H9 (cell line): ENCODE data around the gene LRRC51. TPM values are rescaled to one million over a fixed set of nuclear protein-coding genes. Genes with fewer than 3 reads are reported as not detected.

ENCODE experiments used
- DNase-seq: peaks from one replicate; pipeline ENCODE4 v3.0.0-alpha.2; 2017
- H2AFZ ChIP-seq: one replicate; pipeline ENCODE4 v1.6.1; 2013; ENCODE audit warnings: mild to moderate bottlenecking, low read length, control low read depth, moderate library complexity
- H2AK5ac ChIP-seq: 2 replicates; pipeline ENCODE4 v1.6.1; 2013; ENCODE audit warnings: low read length, control low read depth, mixed read lengths; ENCODE audit not compliant: insufficient read length
- H2BK120ac ChIP-seq: one replicate; pipeline ENCODE4 v1.6.1; 2013; ENCODE audit warnings: low read depth, mild to moderate bottlenecking, low read length, control low read depth, inconsistent platforms; ENCODE audit not compliant: poor library complexity, severe bottlenecking
- H2BK12ac ChIP-seq: 2 replicates; pipeline ENCODE4 v1.6.1; 2013; ENCODE audit warnings: low read length, control low read depth, mixed read lengths, low read depth; ENCODE audit not compliant: insufficient read length
- H2BK15ac ChIP-seq: 2 replicates; pipeline ENCODE4 v1.6.1; 2013; ENCODE audit warnings: low read depth, low read length, control low read depth
- H2BK20ac ChIP-seq: one replicate; pipeline ENCODE4 v1.6.1; 2013; ENCODE audit warnings: low read depth, mild to moderate bottlenecking, low read length, control low read depth, inconsistent platforms; ENCODE audit not compliant: poor library complexity, severe bottlenecking
- H2BK5ac ChIP-seq: 2 replicates; pipeline ENCODE4 v1.6.1; 2013; ENCODE audit warnings: low read length, control low read depth, mixed read lengths; ENCODE audit not compliant: insufficient read length
- H3K14ac ChIP-seq: 2 replicates; pipeline ENCODE4 v1.6.1; 2013; ENCODE audit warnings: low read length, control low read depth; ENCODE audit not compliant: insufficient read depth
- H3K18ac ChIP-seq: 2 replicates; pipeline ENCODE4 v1.6.1; 2013; ENCODE audit warnings: low read depth, mild to moderate bottlenecking, mixed read lengths, low read length, control low read depth; ENCODE audit not compliant: insufficient read length
- H3K23ac ChIP-seq: 2 replicates; pipeline ENCODE4 v1.6.1; 2013; ENCODE audit warnings: low read length, control low read depth, mixed read lengths, low read depth; ENCODE audit not compliant: insufficient read length
- H3K23me2 ChIP-seq: 2 replicates; pipeline ENCODE4 v1.6.1; 2013; ENCODE audit warnings: low read depth, mild to moderate bottlenecking, mixed read lengths, low read length, control low read depth; ENCODE audit not compliant: insufficient read length, poor library complexity, severe bottlenecking
- H3K27ac ChIP-seq: 2 replicates; pipeline ENCODE4 v1.5.1; 2013; ENCODE audit warnings: low read length, control low read depth, mixed read lengths, low read depth; ENCODE audit not compliant: insufficient read length
- H3K27me3 ChIP-seq: 2 replicates; pipeline ENCODE4 v1.6.1; 2013; ENCODE audit warnings: low read length, control low read depth, inconsistent platforms; ENCODE audit not compliant: insufficient read depth
- H3K4ac ChIP-seq: 2 replicates; pipeline ENCODE4 v1.6.1; 2013; ENCODE audit warnings: low read depth, mild to moderate bottlenecking, control low read depth, inconsistent platforms, low read length, moderate library complexity
- H3K4me1 ChIP-seq: 2 replicates; pipeline ENCODE4 v1.6.1; 2013; ENCODE audit warnings: low read length, control low read depth, inconsistent platforms; ENCODE audit not compliant: insufficient read depth
- H3K4me2 ChIP-seq: 2 replicates; pipeline ENCODE4 v1.6.1; 2013; ENCODE audit warnings: low read length, control low read depth, mixed read lengths; ENCODE audit not compliant: insufficient read length, insufficient read depth
- H3K56ac ChIP-seq: 2 replicates; pipeline ENCODE4 v1.6.1; 2013; ENCODE audit warnings: low read depth, mild to moderate bottlenecking, mixed read lengths, low read length, control low read depth; ENCODE audit not compliant: insufficient read length
- H3K79me1 ChIP-seq: 2 replicates; pipeline ENCODE4 v1.6.1; 2013; ENCODE audit warnings: low read depth, mild to moderate bottlenecking, moderate library complexity, low read length, control low read depth, inconsistent platforms; ENCODE audit not compliant: insufficient read depth, poor library complexity, severe bottlenecking
- H3K79me2 ChIP-seq: 2 replicates; pipeline ENCODE4 v1.6.1; 2013; ENCODE audit warnings: low read length, control low read depth, inconsistent platforms; ENCODE audit not compliant: insufficient read depth
- H3K9ac ChIP-seq: 2 replicates; pipeline ENCODE4 v1.6.1; 2013; ENCODE audit warnings: low read length, control low read depth, mixed read lengths; ENCODE audit not compliant: insufficient read length; ENCODE audit errors: extremely low read depth
- H3K9me3 ChIP-seq: one replicate; pipeline ENCODE4 v1.6.1; 2013; ENCODE audit warnings: low read depth, low read length, inconsistent platforms; ENCODE audit not compliant: control insufficient read depth
- H3T11ph ChIP-seq: one replicate; pipeline ENCODE4 v1.6.1; 2013; ENCODE audit warnings: mild to moderate bottlenecking, low read length, control low read depth, inconsistent platforms
- H4K20me1 ChIP-seq: one replicate; pipeline ENCODE4 v1.6.1; 2013; ENCODE audit not compliant: control insufficient read depth, insufficient read length, insufficient read depth
- H4K5ac ChIP-seq: 2 replicates; pipeline ENCODE4 v1.6.1; 2013; ENCODE audit warnings: low read depth, mild to moderate bottlenecking, mixed read lengths, low read length, control low read depth; ENCODE audit not compliant: insufficient read length
- H4K8ac ChIP-seq: replicated peaks from 2 replicates; pipeline ENCODE4 v1.6.1; 2013; ENCODE audit warnings: low read length, control low read depth, mixed read lengths, low read depth; ENCODE audit not compliant: insufficient read length
- H4K91ac ChIP-seq: 2 replicates; pipeline ENCODE4 v1.6.1; 2013; ENCODE audit warnings: low read depth, mild to moderate bottlenecking, moderate library complexity, mixed read lengths, low read length, control low read depth; ENCODE audit not compliant: insufficient read length
- H3K27ac Mint-ChIP-seq, 3 experiments: 2 replicates in 2 of 3; 3 replicates in 1 of 3; pipeline ENCODE4 v1.8.0; 2020 to 2021; ENCODE audit warnings: mixed read lengths in 3 of 3, mild to moderate bottlenecking in 1 of 3, moderate library complexity in 1 of 3
- H3K27me3 Mint-ChIP-seq: 2 replicates; pipeline ENCODE4 v1.8.0; 2021; ENCODE audit warnings: low read depth, mild to moderate bottlenecking, moderate library complexity, mixed read lengths
- H3K36me3 Mint-ChIP-seq, 3 experiments: 2 replicates in 2 of 3; 3 replicates in 1 of 3; pipeline ENCODE4 v1.8.0; 2020 to 2021; ENCODE audit warnings: low read depth in 3 of 3, mixed read lengths in 3 of 3; ENCODE audit not compliant: insufficient read depth in 1 of 3
- H3K4me1 Mint-ChIP-seq, 2 experiments: 2 replicates each; pipeline ENCODE4 v1.8.0; 2020; ENCODE audit warnings: mixed read lengths in 2 of 2
- H3K4me3 Mint-ChIP-seq, 2 experiments: 2 replicates in 1 of 2; 3 replicates in 1 of 2; pipeline ENCODE4 v1.8.0; 2020 to 2021; ENCODE audit warnings: mild to moderate bottlenecking in 2 of 2, mixed read lengths in 2 of 2, moderate library complexity in 1 of 2
- H3K9me3 Mint-ChIP-seq, 2 experiments: 2 replicates in 1 of 2; 3 replicates in 1 of 2; pipeline ENCODE4 v1.8.0; 2020; ENCODE audit warnings: mild to moderate bottlenecking in 2 of 2, mixed read lengths in 2 of 2, moderate library complexity in 1 of 2
- WGBS: extraction: QIAGEN DNeasy Blood & Tissue Kit; methylation state at CpG from one replicate; pipeline ENCODE4 v1.1.7; 2013; ENCODE audit warnings: missing lambda C conversion rate, low lambda C conversion rate, mixed read lengths; ENCODE audit not compliant: insufficient read length; ENCODE audit errors: extremely low coverage; 5-methylcytosine and 5-hydroxymethylcytosine counted together
- total RNA-seq: library from RNA; stranded (reverse); gene quantifications from 2 replicates; pipeline ENCODE4 v1.2.1, GENCODE V29; 2021
- TF ChIP-seq, protein P1 (sequence below): fragments of 200-600 bp; sonication (generic); conservative IDR thresholded peaks from 3 replicates; pipeline ENCODE4 v1.8.0; 2021; ENCODE audit warnings: antibody characterized with exemption, mild to moderate bottlenecking

LRRC51 gene
- total RNA-seq, 1 experiment from 2014 or later = 3.1 TPM

DNA sequence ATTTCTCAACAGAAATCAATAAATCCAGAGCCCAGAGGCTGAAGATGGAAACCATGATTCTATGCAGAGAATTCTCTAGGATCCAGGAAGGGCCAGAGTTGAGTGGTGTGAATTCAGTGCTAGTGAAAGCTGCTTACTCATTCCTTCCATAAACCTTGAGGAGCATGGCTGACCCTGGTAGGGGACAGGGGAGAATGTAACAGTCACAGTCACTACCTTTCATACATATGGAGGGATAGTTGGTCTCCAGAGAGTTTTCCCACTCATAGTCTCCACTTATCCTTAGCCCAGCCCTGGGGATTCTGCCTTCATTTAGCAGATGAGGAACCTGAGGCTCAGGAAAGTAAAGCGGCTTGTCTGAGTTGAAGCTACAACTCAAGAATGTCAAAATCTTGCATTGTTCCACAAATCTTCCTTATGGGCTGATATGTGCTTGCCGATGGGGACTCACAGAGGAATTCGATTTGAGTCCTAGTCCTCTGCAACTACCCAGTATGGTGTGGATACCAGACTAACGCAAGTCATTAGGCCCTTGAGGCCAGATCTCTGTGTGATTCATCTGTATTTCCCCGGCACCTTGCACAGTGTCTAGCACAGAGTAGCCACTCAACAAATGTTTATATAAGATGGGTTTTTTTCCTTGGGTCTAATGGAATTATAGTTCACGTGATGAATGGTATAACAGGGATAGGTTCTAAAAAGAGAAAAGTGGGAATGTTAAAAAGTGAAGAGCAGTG is 35.5 kb downstream of the LRRC51 start:
- Histone ChIP-seq H4K20me1 (no peaks in the 10 kb centered on the region), H2BK120ac (no peak overlapping the region), H3K56ac (no peak overlapping the region), H3K27me3 (no peaks in the 10 kb centered on the region; the same call in 1 of the 2 replicates), H3K23me2 (peaks cover 10% of the 10 kb centered on the region), H2BK20ac (no peak overlapping the region), H2BK12ac (no peak overlapping the region), H2BK15ac (no peak overlapping the region), H3K79me1 (no peaks in the 10 kb centered on the region), H3K4me1 (no peaks in the 10 kb centered on the region), H3K4me2 (no peak overlapping the region), H3K18ac (no peak overlapping the region), H4K91ac (no peak overlapping the region), H3K4ac (no peak overlapping the region), H3K9me3 (no peaks in the 10 kb centered on the region), H2AFZ (no peak overlapping the region), H3K27ac (no peak overlapping the region), H3K14ac (no peak overlapping the region), H2AK5ac (no peak overlapping the region), H4K8ac (no peak overlapping the region), H3K23ac (no peak overlapping the region), H4K5ac (no peak overlapping the region), H3K9ac (no peak overlapping the region), H3T11ph (no peak overlapping the region), H2BK5ac (no peak overlapping the region), H3K79me2 (no peaks in the 10 kb centered on the region)
- peaks cover 0 to 1% (median 0%) of the 10 kb centered on the region in 3 experiments; a peak in 1 of 7 replicates for H3K36me3 Mint-ChIP-seq
- peaks cover 11 to 13% of the 10 kb centered on the region in 2 experiments for H3K4me1 Mint-ChIP-seq
- H3K9me3 Mint-ChIP-seq = no peaks in the 10 kb centered on the region; a peak in 1 of 5 replicates
- H3K4me3 Mint-ChIP-seq = no peak overlapping the region
- H3K27ac Mint-ChIP-seq = no peak overlapping the region
- no CpG with 5 or more reads among the region's 6 CpGs for WGBS
- TF ChIP-seq, protein P1, sequence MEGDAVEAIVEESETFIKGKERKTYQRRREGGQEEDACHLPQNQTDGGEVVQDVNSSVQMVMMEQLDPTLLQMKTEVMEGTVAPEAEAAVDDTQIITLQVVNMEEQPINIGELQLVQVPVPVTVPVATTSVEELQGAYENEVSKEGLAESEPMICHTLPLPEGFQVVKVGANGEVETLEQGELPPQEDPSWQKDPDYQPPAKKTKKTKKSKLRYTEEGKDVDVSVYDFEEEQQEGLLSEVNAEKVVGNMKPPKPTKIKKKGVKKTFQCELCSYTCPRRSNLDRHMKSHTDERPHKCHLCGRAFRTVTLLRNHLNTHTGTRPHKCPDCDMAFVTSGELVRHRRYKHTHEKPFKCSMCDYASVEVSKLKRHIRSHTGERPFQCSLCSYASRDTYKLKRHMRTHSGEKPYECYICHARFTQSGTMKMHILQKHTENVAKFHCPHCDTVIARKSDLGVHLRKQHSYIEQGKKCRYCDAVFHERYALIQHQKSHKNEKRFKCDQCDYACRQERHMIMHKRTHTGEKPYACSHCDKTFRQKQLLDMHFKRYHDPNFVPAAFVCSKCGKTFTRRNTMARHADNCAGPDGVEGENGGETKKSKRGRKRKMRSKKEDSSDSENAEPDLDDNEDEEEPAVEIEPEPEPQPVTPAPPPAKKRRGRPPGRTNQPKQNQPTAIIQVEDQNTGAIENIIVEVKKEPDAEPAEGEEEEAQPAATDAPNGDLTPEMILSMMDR = no peak
- no peak for DNase-seq
- peaks cover 42% of the 10 kb centered on the region for H3K27me3 Mint-ChIP-seq
